DLD1 (cell line): ENCODE results near the gene E2F4.

Experiments used
- in situ Hi-C: cut with HindIII; loops from 2 replicates; pipeline ENCODE4 v1.10.0; 2017; ENCODE audit warnings: low sequenced_read_pairs

E2F4 gene

DNA sequence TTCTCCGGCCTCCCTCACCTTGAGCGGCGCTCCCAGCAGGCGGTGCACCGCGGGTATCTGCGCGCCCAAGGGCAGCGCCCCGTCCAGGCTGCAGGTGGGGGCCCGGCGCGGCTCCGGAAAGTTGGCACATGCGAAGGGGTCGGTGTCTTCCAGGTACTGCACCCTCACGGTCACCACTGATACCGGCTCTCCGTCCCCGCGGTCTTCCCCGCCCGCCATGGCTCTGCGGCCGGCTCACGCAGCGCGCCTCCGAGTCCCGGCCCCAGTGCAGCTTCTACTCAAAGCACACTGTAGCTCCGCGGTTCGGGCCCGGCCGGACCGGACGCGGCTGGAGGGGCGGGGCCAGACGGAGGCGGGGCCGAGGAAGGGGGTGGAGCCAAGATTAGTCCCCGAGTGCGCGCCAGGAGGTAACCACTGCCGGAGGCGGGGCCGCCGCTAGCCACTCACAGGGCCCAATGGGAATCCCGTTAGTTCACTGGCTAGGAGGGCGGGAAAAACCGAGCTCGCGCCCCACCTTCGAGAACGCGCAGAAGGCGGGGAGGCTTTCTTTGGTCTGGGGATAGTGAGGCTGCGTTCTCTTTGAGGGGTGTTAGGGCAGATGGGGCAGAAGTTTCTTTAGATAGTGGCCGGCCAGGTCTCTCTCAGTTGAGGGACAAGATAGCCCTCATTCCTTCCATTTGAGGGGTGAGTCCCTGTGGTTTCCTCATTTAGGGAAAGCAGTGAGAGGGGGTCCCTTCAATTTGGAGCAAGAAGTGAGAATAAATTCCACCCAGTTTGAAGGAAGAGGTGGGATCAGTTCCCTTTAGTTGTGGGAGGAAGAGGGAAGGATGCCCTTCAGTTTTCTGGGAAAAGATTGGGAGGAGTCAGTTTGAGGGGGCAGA is 55.5 kb downstream of the E2F4 start, which contains the start of gene FHOD1:
FHOD1 (minus strand) TSS at position 290 of the 881 bp plus-strand sequence; CDS start at position 219, 71 bp downstream.
- in situ Hi-C loops = no loop called here

GRCh38 chr16:67248073-67248400 is 56.1 kb downstream of the E2F4 start:
- in situ Hi-C loops = no loop called here
